ENCODE measurements around the gene KIF9. TPM values are rescaled to one million over a fixed set of nuclear protein-coding genes. Genes with fewer than 3 reads are reported as not detected.

Gene KIF9
- total RNA-seq, 2 donors from 2014 or later = 5.3 to 13.4 TPM

DNA sequence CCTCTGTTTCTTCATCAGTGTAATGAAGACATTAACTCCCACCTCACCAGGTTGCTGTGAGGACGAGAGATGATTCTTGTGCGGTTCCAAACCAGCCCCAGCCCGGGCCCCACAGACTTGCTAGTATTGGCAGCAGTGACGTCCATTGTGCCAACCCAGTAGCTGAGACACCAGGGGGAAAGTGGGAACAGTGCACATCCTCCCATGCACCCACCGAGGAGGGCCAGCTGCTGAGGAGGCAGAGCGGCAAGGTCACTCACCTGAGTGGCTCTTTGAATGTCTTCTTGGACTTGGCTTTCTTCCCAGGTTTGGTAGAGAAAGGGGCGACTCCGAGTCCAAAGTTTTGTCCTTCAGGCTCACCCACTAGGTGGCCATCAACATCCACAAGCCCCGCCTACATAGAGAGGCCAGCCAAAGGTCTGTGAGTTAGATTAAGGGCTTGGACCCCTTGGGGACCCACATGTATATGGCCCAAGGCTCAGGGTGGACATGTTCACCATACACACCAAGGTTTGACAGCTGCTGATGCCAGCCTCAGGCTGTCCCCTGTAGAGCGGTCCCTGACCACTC lies 38.0 kb downstream of the KIF9 start:
- H3K9me3 ChIP-seq = no peaks in the 10 kb centered on the region
- no peaks in the 10 kb centered on the region for H3K27me3 ChIP-seq
- no peaks in the 10 kb centered on the region for H3K4me1 ChIP-seq
- no peaks in the 10 kb centered on the region for H3K36me3 ChIP-seq
- H3K27ac ChIP-seq = no peak overlapping the region
- H3K9ac ChIP-seq (ENCODE audit: low read depth in 2 of 2, low read length in 2 of 2) = no peak overlapping the region
- TF ChIP-seq, protein P1, sequence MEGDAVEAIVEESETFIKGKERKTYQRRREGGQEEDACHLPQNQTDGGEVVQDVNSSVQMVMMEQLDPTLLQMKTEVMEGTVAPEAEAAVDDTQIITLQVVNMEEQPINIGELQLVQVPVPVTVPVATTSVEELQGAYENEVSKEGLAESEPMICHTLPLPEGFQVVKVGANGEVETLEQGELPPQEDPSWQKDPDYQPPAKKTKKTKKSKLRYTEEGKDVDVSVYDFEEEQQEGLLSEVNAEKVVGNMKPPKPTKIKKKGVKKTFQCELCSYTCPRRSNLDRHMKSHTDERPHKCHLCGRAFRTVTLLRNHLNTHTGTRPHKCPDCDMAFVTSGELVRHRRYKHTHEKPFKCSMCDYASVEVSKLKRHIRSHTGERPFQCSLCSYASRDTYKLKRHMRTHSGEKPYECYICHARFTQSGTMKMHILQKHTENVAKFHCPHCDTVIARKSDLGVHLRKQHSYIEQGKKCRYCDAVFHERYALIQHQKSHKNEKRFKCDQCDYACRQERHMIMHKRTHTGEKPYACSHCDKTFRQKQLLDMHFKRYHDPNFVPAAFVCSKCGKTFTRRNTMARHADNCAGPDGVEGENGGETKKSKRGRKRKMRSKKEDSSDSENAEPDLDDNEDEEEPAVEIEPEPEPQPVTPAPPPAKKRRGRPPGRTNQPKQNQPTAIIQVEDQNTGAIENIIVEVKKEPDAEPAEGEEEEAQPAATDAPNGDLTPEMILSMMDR (IDR thresholded peaks at IDR 0.05) = no peak
- no peak overlapping the region for H3K4me3 ChIP-seq
- DNase-seq = no peak
- intact Hi-C loops (cut with DNase I) = no loop called here

DNA sequence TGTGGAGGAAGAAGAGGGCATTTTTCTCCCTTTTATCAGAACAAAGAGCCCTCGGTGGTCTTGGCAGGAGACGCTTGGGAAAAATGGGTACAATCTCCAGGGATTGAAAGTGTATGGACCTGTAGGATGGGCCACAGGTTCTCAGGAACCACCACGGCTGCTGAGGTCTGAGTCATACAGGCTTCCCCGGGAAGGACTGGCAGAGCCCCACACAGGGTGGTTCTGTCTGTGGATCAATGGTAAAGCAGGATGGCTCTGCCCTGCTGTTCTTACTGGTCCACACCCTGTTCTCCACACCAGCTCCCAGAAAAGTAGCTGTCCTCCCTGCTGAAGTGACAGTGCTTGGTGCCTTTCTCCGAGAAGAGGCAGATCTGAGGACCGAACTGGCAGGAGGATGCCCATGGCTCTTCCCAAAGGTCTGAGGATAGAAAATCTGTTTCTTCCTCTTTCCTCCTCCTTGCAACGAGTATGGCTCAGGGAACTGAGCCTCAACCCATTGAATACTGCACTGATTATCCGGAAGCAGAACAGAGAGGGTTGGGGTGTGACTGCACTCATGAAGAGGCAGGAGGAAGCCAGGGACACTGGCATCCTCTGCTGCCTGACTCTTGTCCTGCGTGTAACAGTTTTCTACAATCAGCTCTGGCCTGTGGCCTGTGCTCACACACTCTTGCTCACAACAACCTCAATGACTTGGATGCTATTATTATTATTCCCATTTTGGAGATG lies 39.0 kb downstream of the KIF9 start:
- no peaks in the 10 kb centered on the region for H3K9me3 ChIP-seq
- no peaks in the 10 kb centered on the region for H3K36me3 ChIP-seq
- H3K4me3 ChIP-seq = no peak overlapping the region
- no peak for DNase-seq
- H3K27ac ChIP-seq = no peak overlapping the region
- TF ChIP-seq, protein P1 (IDR thresholded peaks at IDR 0.05) = no peak
- H3K27me3 ChIP-seq = no peaks in the 10 kb centered on the region
- intact Hi-C loops (cut with DNase I) = no loop called here
- no peaks in the 10 kb centered on the region for H3K4me1 ChIP-seq
- no peak overlapping the region for H3K9ac ChIP-seq (ENCODE audit: low read depth in 2 of 2, low read length in 2 of 2)

DNA sequence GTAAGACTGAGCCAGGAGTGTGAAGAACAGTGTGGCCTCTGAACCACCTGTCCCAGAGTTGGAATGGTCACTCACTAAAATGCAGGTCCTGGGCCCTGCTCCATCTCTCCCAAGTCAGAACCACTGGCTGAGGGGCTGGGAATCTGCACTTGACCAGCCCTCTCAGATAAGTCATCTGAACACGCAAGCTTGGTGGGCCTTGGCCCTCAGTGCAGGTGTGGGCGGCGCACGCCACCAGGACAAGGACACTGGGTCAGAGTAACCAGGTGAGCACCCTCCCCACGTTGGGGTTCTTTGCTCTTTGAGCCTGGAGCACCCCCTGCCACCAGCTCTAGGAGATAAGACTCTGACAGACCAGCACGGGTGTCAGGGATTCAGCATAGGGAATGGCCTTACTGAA lies 42.7 kb downstream of the KIF9 start:
- Histone ChIP-seq H3K27ac (no peak overlapping the region), H3K9ac (ENCODE audit: low read depth in 2 of 2, low read length in 2 of 2) (no peak overlapping the region), H3K4me3 (no peak overlapping the region), H3K4me1 (no peaks in the 10 kb centered on the region), H3K27me3 (no peaks in the 10 kb centered on the region), H3K9me3 (no peaks in the 10 kb centered on the region), H3K36me3 (no peaks in the 10 kb centered on the region)
- TF ChIP-seq, protein P1 (IDR thresholded peaks at IDR 0.05) = no peak
- intact Hi-C loops (cut with DNase I) = no loop called here
- DNase-seq = no peak

DNA sequence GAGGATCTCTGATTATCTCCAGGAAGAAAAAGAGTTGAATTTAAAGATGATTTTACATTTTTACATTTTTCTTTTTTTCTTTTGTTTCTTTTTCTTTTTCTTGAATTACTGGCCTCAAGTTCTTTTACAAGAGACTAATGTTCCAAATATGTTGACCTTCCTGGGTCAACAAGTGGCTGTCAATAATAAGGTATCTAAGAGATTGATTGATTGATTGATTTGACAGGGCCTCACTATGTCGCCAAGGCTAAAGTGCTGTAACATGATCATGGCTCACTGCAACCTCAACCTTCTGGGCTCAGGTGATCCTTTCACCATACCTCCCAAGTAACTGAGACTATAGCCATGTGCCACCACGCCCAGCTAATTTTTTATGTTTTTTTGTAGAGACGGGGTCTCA lies 44.6 kb downstream of the KIF9 start:
- Histone ChIP-seq H3K4me3 (no peak overlapping the region), H3K4me1 (no peaks in the 10 kb centered on the region), H3K27ac (no peak overlapping the region), H3K27me3 (no peaks in the 10 kb centered on the region), H3K9ac (ENCODE audit: low read depth in 2 of 2, low read length in 2 of 2) (no peak overlapping the region), H3K36me3 (no peaks in the 10 kb centered on the region), H3K9me3 (no peaks in the 10 kb centered on the region)
- intact Hi-C loops (cut with DNase I) = no loop called here
- TF ChIP-seq, protein P1 (IDR thresholded peaks at IDR 0.05) = no peak
- no peak for DNase-seq

DNA sequence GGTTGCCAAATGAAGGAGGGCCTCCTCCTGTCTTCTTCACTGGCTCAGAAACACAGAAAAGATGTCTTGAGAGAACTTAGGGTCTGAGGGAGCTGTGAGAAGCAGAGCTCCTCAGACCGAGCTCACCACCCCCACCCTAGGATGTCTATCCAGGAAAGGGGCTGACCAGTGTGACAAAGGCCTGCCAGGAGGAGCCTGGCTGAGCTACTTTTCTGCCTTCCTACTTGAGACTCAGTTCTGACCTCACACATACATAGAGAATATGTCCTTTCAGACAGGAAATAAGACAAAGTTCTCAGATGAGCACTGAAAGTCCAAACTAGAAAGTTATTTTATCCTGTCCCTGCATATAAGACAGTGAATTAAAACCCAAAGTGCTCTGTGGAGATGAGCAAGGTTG lies 54.5 kb downstream of the KIF9 start:
- TF ChIP-seq, protein P1 (IDR thresholded peaks at IDR 0.05) = no peak
- no peak overlapping the region for H3K27ac ChIP-seq
- intact Hi-C loops (cut with DNase I) = no loop called here
- no peak for DNase-seq
- H3K4me1 ChIP-seq = no peaks in the 10 kb centered on the region
- no peaks in the 10 kb centered on the region for H3K9me3 ChIP-seq
- no peak overlapping the region for H3K9ac ChIP-seq (ENCODE audit: low read depth in 2 of 2, low read length in 2 of 2)
- no peak overlapping the region for H3K4me3 ChIP-seq
- H3K27me3 ChIP-seq = no peaks in the 10 kb centered on the region
- H3K36me3 ChIP-seq = no peaks in the 10 kb centered on the region

Data from colonic mucosa (tissue), 4 donors.